Measurements from ENCODE around the gene TUBGCP3.
"Not testable (repeated sequence)": the region's sequence is repeated elsewhere in the genome, so short reads cannot be mapped to it uniquely, and the experiment has no call there.

TUBGCP3 gene, protein sequence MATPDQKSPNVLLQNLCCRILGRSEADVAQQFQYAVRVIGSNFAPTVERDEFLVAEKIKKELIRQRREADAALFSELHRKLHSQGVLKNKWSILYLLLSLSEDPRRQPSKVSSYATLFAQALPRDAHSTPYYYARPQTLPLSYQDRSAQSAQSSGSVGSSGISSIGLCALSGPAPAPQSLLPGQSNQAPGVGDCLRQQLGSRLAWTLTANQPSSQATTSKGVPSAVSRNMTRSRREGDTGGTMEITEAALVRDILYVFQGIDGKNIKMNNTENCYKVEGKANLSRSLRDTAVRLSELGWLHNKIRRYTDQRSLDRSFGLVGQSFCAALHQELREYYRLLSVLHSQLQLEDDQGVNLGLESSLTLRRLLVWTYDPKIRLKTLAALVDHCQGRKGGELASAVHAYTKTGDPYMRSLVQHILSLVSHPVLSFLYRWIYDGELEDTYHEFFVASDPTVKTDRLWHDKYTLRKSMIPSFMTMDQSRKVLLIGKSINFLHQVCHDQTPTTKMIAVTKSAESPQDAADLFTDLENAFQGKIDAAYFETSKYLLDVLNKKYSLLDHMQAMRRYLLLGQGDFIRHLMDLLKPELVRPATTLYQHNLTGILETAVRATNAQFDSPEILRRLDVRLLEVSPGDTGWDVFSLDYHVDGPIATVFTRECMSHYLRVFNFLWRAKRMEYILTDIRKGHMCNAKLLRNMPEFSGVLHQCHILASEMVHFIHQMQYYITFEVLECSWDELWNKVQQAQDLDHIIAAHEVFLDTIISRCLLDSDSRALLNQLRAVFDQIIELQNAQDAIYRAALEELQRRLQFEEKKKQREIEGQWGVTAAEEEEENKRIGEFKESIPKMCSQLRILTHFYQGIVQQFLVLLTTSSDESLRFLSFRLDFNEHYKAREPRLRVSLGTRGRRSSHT

DNA sequence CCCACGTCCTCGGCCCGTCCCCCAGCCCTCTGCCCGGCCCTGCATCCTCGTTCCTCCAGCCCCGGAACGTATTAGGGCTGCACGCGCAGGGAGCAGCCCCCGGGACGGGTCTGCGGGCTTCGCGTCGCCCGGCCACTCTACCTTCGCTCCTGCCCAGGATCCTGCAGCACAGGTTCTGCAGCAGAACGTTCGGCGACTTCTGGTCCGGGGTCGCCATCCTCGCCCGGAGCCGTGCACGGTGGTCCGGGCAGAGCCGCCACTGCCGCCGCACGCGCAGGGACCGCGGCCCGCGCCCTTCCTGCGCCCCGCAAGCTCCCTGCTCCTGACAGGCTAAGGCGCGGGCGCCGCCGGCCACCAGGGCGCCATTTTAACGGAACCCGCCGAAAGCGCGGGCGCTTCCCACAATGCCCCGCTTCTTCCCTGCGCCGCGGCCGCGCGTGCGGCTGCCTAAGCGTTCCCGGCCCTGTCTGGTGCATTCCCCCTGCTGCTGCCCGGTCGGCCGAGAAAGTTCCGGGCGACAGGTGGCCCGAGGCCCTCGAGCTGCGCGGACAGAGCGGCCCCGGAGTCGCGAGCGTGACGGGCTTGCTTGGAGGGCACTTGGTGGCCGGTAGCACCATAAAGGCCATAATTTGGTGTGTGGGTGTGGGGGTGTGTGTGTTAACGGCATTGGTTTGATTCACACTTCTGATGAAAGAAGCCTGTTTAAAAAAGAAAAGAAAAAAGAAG is at the start of gene TUBGCP3:
TSS of gene TUBGCP3 (minus strand) at position 390 of the 726 bp plus-strand sequence. CDS start at position 217, 173 bp downstream.
- peak; percentile 76 to 85 for DNase-seq

DNA sequence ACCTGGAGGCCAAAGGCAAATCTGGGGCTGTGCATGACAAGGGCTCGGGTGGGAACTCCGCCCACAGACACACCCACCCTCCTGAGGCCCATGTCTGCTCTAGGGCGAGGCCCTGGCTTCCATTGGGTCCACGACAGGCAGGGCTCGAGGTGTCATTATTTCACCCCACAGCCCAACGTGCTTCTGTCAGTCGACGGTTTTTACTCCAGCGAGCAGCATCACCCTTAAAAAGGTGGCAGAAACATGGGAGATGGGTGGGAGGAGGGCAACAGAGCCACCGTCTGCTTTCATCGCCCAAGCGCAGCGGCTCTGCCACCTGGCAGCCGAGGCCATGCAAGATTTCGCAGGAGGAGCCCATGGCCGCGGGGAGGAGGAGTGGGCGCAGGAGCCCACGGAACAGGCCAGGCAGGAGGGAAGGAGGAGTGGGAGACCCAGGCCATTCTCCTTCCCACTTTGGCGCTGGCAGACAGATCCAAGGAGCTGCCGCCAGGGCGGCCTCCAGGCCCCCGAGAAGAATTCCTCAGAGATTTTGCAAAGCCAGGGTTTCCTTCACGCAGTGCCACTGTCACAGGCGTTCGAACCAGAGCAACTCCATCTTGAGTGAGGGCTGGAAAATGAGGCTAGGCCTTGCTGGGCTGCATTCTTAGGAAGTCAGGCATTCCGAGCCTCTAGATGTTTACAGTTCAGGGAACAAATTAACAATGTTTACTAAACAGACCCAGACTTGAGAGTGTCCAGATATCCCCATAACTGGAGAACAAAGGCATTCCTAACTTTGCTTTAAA is 49.3 kb upstream of the TUBGCP3 start:
- DNase-seq, result no peak

DNA sequence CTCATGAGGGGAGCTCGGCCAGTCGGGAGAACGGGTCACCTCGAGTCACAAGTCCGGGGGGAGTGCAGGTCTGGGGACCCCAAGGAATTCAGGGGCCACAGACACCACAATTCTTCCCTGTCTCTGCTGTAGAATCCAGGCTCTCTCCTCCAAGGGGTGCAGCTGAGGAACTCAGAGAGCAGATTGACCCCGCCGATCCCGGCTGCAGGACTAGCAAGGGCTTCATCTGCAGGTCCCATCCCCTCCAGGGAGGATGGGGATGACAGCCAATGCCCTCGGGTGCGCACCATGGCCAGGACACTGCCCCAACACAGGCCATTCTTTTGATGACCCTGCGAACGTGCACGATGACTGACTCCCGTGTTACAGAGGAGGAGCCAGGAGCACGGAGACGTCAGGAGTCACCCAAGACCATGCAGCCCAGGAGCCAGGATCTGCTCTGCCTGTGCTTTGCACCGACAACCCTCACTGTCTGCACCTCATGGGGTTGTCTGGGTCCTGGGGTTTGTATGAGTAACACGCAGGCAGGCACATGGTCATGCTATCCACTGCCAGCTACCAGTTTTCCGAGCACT is 48.5 kb upstream of the TUBGCP3 start:
- DNase-seq, result no peak

DNA sequence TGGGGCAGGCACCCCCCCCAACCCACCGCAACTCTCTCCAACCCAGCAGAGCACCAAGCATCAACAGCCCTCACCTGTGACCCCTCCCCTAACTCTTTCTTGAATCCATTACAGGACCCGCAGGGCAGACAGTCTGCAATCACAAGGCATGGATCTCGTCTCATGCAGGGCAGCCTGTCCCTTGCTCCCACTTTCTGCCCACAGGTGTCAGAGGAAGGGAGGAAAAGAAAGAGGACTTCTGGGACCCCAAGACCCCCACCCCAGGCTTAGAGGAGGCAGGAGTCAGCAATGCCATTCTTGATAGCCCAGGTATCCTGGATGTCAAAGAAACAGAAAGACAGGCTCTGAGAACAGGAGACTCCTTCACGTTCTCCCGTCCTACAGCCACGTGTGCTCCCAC is 47.4 kb upstream of the TUBGCP3 start:
- no peak for DNase-seq

DNA sequence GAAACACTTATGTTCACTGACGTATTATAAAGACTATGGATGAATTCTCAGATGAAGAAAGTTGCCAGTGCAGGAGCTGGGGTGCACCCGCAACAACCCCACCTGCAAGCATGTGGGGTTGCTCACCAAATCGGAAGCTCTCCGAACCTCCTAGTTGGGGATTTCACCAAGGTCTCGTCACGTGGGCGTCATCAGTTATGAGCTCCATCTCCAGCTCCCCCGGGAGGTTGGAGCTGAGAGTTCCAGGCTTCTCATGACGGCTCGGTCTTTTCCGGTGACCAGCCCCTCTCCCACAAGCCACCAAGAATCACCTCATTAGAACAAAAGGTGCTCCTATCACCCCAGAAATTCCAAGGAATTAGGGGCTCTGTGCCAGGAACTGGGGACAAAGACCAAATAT is 46.1 kb upstream of the TUBGCP3 start:
- no peak for DNase-seq

DNA sequence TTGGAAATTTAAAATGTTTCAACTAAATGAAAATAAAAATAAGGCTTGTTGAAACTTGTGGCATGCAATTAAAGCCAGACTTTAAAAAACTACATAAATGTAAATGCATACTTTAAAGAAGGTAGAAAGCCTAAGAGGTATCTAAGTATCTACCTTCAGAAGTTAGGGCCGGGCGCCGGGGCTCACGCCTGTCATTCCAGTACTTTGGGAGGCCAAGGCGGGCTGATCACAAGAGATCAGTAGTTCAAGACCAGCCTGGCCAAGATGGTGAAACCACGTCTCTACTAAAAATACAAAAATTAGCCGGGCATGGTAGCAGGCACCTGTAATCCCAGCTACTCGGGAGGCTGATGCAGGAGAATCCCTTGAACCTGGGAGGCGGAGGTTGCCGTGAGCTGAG is 42.3 kb upstream of the TUBGCP3 start:
- not testable (repeated sequence) for DNase-seq

DNA sequence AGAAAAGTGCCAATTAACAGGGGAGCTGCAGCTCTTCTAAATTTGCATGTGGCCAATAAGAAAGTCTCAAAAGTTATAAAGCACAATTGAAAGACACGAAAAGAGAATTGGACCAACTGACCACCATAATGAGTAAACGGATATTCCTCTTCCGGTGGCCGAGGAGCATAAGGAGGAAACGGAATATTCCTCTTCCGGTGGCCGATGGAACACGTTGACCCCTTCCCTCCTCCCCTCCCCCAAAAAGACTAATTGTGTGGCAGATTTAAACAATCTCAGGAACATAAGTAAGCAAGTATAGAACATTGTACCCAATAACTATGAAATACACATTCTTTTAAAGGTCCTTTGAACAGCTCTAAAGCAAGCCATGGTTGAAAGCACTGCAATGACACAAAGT is 41.2 kb upstream of the TUBGCP3 start:
- DNase-seq, result no peak

DNA sequence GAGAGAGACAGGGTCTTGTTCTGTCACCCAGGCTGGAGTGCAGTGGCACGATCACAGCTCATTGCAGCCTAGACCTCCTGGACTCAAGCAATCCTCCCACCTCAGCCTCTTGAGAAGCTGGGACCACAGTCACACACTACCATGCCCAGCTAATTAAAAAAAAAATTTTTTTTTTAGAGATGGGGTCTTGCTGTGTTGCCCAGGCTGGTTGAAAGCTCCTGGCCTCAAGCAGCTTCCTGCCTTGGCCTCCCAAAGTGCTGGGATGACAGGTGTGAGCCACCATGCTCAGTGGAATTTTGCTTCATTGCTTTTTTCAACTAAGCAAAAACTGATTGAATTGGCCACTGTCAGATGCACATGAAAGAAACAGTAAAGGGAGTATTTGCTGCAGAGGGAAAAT is 39.7 kb upstream of the TUBGCP3 start:
- DNase-seq, result not testable (repeated sequence)

DNA sequence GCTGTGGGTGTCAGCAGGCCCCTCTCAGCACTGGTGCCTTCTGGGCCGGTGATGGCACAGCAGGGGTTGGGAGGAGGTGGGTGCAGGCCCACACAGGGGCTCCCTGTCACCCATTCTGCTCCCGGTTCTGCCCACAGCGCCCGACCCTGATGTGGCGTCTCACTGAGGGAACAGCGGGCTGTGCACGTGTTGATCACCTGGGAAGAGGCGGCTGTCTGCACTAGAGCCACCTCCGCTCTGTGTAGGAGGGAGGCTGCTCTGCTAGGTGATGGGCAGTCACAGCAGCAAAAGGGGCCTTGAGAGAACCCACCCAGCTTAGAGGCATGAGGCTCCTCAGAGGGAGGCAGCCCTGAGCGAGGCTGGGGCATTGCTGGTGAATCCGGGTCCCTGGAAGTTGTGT is 39.2 kb upstream of the TUBGCP3 start:
- no peak for DNase-seq

DNA sequence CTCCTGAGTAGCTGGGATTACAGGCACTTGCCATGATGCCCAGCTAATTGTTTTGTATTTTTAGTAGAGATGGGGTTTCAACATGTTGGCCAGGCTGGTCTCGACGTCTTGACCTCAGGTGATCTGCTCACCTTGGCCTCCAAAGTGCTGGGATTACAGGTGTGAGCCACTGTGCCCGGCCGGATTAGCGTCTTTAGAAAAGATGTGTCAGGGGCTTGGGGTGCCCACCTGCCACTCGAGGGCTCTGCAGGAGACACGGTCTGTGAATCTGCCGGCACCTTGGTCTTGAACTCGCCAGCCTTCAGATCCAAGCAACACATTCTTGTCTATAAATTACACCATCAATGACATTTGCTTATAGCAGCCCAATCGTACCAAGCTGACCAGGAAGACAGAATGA is 38.8 kb upstream of the TUBGCP3 start:
- DNase-seq, result no peak

DNA sequence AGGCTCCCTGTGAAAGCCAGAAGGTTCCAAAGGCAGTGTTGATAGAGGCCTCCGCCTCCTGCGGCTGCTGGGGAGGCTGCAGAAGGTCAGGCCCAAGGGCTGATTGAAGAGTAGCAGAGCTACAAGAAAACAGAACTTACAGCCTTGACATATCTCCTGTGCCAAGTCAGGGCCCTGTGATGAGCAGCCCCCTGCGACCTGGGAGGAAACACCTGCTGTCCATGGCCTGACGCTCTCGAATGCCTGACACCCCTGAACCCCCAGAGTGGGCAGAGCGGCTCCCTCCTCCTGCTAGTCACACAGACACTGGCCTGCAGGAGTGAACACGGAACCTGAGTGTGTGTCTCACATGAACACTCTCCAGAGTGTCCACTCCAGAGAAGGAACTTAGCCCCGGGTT is 38.2 kb upstream of the TUBGCP3 start:
- DNase-seq, result no peak

DNA sequence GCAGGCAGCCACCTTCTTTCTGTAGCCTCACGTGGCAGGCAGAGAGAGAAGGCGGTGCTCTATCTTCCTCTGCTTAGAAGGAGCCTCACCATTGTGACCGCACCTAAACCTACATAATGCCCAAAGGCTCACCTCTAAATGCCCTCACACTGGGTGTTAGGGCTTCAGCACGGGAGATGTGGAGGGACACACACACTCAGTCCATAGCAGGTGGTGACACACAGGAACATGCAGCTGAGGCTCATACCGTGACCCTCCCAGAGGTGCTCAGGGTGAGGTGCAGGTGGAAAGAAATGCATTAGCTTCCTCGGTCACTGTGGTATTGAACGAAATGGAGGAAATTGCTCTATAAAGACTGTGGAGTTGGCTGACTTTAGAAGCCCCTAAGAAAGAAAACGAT is 37.7 kb upstream of the TUBGCP3 start:
- no peak for DNase-seq

DNA sequence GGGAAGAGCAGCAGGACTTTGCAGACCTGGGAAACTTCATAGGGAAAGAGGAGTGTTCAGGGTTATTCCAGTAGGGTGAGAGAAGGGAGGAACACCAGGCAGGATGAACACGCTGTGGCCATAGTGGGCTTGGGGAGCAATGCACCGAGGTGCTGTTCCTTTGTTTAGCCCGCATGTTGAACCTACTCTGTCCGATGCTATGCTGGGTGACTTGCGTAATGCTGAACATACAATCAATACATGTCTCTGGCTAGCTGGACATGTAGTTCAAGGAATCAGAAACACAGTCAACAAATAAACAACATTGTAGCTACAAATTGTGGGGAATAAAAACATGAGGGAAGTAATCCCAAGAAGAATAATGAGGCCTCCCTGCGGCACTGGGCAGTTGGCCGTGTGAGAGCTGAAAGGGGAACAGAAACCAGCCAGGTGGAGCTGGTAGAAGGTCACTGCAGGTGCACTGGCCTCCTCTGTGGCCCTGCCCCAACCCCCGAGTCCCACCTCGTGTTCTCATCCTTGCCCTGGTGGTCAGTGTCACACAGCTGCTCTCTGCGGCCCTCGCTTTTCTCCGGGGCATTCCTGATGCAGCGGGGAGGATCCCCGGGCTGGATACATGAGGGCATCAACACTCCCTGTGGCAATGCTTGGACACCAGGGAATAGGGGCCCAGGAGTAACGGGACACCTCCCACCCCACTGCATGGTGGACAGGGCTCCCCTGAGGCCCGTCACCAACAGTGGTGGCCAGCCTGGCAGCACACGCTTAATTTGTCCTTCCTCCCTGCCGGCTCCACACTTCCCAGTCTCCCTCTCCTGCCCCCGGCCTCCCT is 36.9 kb upstream of the TUBGCP3 start:
- DNase-seq, result no peak

DNA sequence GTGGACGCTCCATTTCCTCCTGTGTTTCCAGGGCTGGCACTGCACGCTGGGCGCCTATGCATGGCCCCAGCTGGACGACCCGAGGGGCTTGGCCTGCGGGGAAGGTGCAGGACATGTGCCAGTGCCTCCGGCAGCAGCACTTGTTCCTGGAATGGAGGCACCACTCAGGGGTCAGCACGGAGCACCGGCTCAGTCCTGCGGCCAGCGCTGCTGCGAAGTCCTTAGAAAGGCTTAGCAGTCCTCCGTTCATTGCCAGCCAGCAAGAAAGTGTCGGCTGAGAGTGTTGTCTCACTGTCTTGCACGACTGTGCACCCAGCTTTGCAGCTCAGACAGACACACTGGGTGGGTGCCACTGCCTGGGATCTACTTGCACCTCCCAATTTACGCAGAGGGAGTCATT is 36.1 kb upstream of the TUBGCP3 start:
- no peak for DNase-seq

DNA sequence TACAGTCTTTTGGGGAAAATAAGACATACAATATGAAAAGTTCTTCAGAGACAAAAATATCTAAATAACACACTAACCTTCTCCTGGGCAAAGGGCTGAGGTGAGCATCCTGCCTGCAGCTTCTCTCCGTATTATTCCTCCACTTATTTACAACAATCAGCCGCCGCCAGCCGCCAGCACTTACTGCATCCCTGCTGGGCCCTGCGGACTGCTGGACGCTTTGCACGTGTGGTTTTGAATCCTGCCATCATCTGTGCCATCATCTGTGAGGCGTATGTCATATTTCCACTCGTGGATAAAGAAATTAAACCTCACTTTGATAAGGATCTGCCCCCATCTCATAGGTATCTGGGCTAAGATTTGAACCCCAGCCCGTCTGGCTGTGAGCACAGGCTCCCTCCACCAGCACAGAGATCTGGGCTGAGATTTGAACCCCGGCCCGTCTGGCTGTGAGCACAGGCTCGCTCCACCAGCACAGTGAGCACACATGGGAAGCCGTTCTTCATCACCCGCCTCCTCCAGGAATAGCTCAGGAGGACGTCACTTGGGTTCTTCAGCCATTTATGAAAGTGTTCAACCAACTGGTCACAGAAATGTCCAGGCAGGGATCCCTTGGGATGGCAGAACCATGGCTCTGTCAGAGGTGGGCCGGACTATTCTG is 35.2 kb upstream of the TUBGCP3 start:
- no peak for DNase-seq

DNA sequence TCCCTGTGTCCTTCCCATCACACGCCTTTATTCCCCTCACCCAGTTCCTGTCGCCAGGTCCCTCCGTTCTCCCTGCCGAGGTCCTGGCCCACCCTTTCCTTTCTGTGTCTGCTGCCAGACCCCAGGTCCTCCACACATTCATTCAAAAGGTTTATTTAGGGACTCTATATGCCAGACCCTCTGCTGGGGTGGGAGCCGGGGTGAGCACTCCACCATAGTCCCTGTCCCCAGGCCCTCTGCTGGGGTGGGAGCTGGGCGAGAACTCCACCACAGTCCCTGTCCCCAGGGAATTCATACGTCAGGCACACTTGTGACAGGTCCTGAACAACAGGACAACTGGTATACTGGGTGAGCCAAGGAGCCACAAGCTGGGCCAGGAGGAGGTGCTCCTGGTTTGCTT is 34.4 kb upstream of the TUBGCP3 start:
- DNase-seq, result no peak

DNA sequence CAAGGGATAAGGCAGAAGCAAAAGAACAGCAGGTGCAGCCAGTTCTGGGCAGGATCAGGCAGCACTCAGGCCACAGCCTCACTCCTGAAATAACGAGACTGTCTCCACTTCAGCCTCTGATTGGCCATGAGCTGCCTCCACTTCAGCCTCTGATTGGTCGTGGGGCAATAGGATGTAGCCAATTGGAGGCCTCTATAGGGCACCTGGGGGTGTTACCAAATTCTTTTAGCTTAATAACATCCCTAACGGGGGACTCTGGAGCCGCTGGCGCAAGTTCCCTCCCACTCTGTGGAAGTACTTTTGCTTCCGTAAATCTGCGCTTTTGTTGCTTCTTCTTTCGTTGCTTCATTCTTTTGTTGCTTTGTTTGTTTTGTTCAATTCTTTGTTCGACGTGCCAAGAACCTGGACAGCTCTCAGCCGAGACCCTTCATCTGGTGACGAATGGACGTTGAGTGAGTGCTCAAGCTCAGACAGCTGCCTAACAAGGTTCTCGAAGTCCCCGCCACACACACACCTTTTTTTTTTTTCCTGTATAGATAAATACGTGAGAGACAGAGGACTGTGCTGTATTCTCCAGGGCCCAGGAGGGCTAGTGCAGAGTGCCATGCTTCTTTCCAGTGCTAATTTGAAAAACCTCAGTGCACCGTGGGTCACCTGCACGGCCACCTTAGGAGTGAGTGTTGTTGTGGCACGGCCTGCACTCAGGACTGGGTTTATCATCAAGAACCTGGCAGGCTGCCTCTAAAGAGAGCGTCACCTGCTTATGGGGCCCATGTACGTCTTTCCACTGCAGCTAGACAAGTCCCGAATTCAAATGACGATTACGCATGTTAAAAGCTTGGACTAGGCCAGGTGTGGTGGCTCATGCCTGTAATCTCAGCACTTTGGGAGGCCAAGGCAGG is 32.0 kb upstream of the TUBGCP3 start:
- DNase-seq, result peak; percentile 77 to 94

DNA sequence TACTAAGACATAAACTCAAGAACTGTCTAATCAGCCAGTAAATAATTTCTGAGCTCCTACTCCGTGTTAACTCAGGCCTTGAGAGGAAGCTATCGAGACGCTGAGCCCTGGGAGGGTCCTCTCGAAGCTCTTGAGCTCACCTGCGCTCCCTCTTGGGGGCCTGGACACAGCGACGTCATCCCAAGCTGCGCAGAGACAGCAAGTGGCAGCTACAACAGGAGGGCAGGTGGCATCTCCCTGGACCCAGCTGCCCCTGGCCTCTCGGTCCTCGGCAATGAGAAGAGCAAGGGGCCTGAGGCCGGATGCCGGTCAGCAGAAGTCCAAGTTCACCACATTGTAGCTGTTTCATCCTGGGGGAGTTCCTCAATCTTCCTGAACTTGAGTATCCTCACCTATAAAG is 30.5 kb upstream of the TUBGCP3 start:
- no peak for DNase-seq

DNA sequence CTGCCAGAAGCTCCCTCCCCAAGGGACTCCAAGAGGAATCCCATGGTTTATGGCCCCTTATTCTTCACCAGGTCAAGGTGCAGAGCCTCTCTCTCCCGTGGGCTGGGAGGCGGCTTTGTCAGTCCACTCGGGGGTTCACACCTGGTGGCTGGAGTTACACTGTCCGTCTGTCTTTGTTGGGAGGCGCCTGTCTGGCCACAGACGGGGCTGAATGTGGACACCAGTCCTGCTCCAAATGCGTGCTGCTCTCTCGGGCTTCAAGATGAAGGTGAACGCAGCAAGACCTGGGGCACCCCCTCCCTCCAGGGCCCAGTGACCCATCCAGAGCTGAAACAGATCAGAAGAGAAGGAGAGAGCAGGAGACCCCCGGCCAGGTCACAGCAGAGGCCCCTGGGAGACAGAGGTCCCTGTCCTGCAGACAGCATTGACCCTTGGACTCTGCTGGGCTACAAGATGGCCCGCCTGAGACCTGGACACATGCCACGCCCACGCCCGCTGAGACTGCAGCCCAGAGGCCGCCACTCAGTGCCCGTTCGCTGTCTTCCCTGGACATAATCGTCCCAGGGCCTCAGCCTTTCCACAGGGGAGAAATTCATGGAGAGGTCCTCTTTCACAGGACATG is 29.9 kb upstream of the TUBGCP3 start:
- DNase-seq, result no peak

All from NCI-H524 (cell line).